ENCODE data around the gene RBKS.
"Not testable (repeated sequence)": the region's sequence is repeated elsewhere in the genome, so short reads cannot be mapped to it uniquely, and the experiment has no call there.

The RBKS gene

GRCh38 chr2:27869763-27870162 is 20.4 kb downstream of the RBKS start:
- DNase-seq, result no peak

DNA sequence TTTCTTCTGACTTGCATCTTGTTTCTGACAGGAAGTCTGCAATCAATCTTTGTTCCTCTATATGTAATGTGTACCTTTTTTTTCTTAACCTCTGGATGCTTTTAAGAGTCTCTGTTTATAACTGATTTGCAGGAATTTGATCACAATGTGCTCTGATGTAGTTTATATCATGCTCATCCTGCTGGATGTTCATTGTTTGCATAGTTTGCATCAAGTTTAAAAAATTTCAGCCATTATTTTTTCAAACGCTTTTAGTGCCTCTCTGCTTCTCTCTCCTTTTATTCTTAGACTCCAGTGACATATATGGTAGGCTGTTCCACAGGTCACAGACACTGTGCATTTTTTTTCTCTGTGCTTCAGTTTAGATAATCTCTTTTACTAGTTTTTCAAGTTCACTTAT is 23.9 kb downstream of the RBKS start:
- DNase-seq, result no peak

DNA sequence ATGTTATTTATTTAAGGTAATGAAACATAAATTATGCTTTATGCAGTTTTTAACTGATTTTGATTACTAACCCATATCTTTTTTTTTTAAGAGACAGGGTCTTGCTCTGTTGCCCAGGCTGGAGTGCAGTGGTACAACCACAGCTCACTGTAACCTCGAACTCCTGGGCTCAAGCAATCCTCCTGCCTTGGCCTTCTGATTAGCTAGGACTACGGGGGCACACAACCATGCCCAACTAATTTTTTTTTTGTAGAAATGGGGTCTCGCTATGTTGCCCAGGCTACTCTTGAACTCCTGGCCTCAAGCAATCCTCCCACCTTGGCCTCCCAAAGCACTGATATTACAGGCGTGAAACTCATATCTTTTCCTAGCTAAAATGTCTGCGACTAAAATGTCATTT is 26.2 kb downstream of the RBKS start:
- not testable (repeated sequence) for DNase-seq

DNA sequence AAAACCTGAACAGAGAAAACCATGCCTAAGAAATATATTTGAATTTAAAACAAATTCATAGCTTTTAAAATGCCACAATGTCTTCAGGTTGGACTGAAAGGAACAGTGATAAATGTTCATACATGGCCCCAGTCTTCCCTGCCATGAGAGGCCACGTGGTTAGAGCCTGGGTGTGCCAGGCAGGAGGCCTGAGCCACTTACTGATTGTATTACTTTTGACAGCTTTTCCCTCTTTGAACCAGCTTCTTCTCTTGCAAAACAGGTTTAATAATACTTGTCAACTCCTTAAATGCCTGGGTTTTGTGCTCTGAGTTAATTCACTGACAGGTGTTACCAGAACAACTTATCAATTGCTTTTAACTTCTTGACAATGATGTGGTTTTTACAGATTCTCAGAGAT is 27.0 kb downstream of the RBKS start:
- DNase-seq, result no peak

DNA sequence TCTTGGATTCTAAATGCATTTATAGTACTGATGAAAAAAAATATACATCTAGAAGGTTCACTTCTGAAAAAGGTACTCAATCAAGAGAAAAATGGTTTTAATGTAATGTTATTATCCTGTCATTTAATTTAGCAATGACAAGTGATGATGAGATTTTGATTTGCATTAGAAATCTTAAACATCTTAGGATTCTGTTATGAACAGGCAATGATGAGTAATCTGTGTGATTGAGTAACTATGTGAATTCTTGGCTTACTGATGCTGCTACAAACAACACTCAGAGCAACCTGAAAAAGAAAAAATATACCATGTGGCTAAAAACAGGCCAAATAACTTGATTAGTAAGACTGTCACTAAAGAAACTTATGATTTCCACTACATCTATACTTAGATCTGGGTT is 30.1 kb downstream of the RBKS start:
- no peak for DNase-seq

DNA sequence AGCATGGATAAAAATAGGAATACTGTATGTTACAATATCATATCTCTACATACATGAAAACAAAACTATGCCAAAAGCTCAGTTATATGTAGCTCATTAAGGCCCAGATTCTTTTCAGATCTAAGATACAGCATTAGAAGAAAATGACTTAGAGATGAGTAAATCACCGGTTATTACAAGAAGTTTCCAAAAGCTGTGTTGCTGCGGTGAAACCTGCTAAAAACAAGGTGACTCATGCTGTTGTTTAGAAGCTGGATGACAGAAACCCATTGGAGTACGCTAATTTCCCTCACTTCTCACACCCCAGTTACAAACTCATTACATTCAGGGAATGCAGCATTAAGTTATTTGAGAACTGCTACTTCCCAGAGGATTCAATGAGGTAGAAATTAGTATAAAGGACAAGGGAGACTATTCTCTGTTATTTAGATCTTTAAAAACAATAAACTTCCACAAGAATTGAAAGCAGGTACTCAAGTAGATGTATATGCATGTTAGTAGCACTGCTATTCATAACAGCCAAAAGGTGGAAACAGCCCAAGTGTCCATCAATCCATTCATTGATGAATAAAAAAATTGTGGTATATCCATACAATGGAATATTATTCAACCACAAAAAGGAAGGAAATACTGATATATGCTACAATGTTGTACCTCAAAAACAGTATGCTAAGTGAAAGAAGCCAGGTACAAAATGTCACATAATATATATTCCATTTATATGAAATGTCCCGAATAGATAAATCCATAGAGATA is 32.6 kb downstream of the RBKS start:
- DNase-seq, result no peak

DNA sequence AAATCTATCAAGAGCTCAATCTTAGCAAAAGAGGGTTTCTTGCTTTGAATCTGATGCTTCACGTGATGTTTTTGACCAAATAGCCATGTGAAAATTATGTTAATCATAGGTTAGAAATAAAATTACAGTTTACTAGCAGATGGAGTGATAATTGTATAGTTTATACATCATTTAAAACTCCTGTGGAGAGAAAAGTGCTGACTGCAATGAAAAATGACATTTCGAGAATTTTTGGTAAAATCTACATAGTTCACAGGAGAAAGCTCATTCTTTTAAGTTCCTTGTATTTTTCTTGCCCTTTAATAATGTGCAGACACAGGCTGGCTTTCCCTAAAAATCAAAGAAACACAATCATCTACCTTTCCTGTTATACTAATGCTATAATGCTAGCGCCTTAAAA is 33.2 kb downstream of the RBKS start:
- no peak for DNase-seq

GRCh38 chr2:27856386-27856785 is 33.8 kb downstream of the RBKS start:
- no peak for DNase-seq

GRCh38 chr2:27855476-27855875 is 34.7 kb downstream of the RBKS start:
- no peak for DNase-seq

- DNase-seq, result no peak
Observed at GRCh38 chr2:27854229-27854862, 35.8 kb downstream of the RBKS start.

GRCh38 chr2:27852691-27853090 is 37.5 kb downstream of the RBKS start:
- DNase-seq, result no peak

GRCh38 chr2:27849558-27850205 is 40.5 kb downstream of the RBKS start:
- DNase-seq, result no peak

GRCh38 chr2:27847333-27847732 is 42.9 kb downstream of the RBKS start:
- DNase-seq, result no peak

- no peak for DNase-seq
Observed at GRCh38 chr2:27844821-27845255, 45.3 kb downstream of the RBKS start.

GRCh38 chr2:27843992-27844391 is 46.2 kb downstream of the RBKS start:
- DNase-seq, result no peak

- DNase-seq, result no peak
Observed at GRCh38 chr2:27842894-27843293, 47.3 kb downstream of the RBKS start.

DNA sequence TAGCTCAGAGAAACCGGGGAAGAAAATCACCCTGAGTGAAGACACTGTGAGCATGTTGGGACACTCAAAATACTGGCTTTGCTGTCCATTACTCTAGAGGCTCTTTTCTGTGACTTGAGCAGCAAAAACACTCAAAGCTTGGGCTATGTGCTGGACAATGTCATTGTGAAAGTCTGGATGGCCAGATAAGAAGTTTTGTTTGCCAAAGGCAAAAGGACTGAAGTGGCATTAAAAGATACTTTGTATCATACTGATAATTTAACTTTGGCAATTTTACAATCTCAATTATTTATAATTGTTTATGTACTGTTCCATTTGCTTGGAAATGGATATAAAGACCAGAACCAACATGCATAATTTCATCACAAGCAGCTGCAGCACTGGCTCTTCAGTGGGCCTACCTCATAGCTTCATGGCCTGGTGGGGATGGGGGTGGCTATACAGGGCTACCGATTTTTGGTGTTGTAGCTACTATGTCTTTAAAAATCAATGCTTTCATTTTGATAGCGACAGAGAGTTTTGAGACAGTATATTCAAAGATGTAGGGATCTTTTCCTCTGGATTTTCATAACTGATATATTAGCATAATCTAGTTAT is 51.1 kb downstream of the RBKS start:
- DNase-seq, result no peak

- no peak for DNase-seq
Observed at GRCh38 chr2:27838502-27838901, 51.7 kb downstream of the RBKS start.

GRCh38 chr2:27833931-27834330 is 56.3 kb downstream of the RBKS start:
- no peak for DNase-seq

DNA sequence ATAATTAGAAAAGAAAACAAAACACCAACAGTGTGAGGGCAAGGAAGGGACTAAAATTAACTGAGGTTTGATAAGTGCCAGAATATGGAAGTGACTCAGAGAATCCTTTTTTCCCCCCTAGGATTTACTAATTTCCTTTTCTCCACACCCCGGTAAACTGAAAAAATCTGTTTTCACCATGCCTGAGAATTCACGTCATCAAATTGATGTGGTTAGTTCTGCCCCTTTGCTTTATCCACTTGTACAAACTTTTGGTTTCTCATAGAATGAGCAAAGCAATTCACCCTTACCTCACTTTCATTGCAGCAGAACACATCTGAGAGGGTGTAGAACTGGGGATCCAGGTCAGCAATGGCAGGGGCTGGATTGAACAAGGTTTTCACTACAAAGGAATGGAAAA is 57.8 kb downstream of the RBKS start:
- no peak for DNase-seq

DNA sequence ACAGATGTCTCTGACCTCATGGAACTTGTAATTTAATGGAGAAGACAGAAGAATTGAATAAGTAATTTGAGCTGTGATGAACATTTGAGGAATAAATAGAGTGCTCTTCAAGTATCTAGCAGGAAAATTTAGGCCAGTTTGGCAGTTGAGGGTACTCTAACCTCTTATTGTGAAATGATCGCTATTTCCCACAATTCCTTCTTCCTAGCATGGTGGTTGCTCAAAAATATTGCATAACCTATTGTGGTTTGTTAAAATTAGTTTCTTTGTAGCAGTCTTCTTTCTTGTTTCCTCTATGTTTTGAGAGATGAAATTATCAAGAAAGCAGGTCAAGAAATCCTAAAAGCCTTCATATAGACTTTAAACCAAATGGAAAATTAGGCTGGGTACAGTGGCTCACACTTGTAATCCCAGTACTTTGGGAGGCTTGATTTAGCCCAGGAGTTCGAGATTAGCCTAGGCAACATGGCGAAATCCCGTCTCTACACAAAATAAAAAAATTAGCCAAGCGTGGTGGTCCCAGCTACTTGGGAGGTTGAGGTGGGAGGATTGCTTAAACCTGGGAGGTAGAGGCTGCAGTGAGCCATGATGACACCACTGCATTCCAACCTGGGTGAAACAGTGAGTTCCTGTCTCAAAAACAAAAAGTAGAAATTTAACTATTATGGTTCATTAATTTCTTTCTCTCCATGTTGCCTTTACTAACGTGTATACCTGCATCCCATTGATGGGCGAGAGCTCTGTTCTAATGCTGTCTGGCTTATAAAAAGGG is 58.7 kb downstream of the RBKS start:
- DNase-seq, result no peak

GRCh38 chr2:27830656-27831055 is 59.5 kb downstream of the RBKS start:
- DNase-seq, result no peak

DNA sequence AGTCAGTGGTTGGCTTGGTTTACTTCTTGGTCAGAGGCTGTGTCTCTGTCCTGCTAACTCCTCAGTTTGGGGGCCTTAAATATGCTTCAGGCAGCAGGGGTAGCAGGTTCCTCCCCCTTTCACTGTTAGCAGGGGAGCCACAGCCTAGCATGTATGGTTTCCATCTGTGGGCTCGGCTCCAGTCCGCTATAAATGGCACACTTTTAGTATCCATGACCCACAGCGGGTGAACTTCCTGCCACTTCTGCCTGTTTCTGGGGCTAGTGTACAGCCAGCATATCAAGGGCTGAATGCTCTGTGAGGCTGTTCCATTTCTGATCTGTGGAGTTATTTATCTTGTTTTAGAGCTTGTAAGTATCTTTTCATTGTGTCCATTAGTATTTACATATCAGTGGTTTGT is 60.4 kb downstream of the RBKS start:
- no peak for DNase-seq

Measured in activated CD8-positive, alpha-beta memory T cell treated with anti-CD3 and anti-CD28 coated beads for 24 hours (primary cell).